Fibroblast of mammary gland (primary cell): ENCODE data around the gene NXPE3.

Experiments used
- DNase-seq: peaks from one replicate; pipeline ENCODE4 v3.0.0-alpha.2; 2010; ENCODE audit warnings: low read depth
- H3K4me3 ChIP-seq: 2 replicates; pipeline ENCODE4 v1.5.1; 2011; ENCODE audit warnings: low read depth, mild to moderate bottlenecking, low read length, moderate library complexity; ENCODE audit not compliant: control insufficient read depth
- CTCF ChIP-seq: conservative IDR thresholded peaks from 2 replicates; pipeline ENCODE4 v1.5.1; 2011; ENCODE audit warnings: low read depth, low read length, inconsistent platforms; ENCODE audit not compliant: control insufficient read depth, insufficient read depth

NXPE3 gene

GRCh38 chr3:101865751-101866509, 86.9 kb downstream of the NXPE3 start:
- TF ChIP-seq CTCF: no peak
- no peak for DNase-seq

DNA sequence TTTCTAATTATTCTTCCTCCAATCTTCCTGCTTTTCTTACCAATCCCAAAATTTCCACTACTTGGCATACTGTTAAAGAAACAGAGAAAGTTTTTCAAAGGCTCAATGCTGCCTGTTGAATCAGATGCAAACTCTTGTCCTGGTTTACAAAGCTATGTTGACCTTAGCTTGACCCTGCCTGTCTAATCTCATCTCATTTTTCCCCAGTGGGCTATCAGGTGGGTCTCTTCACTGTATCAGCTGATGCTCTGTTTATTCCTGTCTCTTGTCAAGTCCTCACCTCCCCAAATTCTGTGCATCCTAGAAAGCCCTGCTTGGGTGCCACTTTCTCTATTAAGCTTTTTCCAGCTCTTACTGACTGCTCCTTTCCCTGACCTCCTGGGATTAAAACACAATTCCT, 88.5 kb downstream of the NXPE3 start:
- no peak overlapping the region for H3K4me3 ChIP-seq
- DNase-seq: no peak
- no peak for TF ChIP-seq CTCF

More at GRCh38 chr3:101865751-101866509, 86.9 kb downstream of the NXPE3 start:
- no peak overlapping the region for H3K4me3 ChIP-seq

- H3K4me3 ChIP-seq: no peak overlapping the region
- no peak for TF ChIP-seq CTCF
- no peak for DNase-seq
Measured at GRCh38 chr3:101867996-101868395, 89.0 kb downstream of the NXPE3 start.

GRCh38 chr3:101868534-101869464, 89.8 kb downstream of the NXPE3 start:
- DNase-seq: no peak
- no peak overlapping the region for H3K4me3 ChIP-seq
- TF ChIP-seq CTCF: no peak

- no peak for TF ChIP-seq CTCF
- peak; percentile 31 for DNase-seq
Measured at GRCh38 chr3:101870138-101870537, 91.1 kb downstream of the NXPE3 start.

DNA sequence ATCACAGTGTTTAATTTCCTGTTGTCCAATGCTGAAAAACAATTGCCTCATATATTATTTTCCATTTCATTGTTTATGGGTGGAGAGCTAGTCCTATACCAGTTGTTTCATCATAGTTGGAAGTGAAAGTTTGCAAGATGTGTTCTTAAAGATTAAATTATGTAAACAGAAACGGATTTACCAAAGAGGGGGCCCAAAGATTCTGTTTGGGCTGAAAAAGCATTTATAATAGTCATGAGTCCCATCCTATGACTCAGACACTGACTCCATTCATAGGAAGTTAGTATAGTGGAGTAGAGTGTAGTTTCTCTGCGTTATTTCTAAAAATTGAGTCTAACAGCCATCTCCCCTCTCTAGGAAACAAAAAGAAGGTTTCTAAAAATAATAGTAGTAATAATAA, 94.6 kb downstream of the NXPE3 start:
- no peak overlapping the region for H3K4me3 ChIP-seq
- peak; percentile 56 for DNase-seq
- no peak for TF ChIP-seq CTCF

More at GRCh38 chr3:101870138-101870537, 91.1 kb downstream of the NXPE3 start:
- H3K4me3 ChIP-seq: no peak overlapping the region
